NCI-H2196 treated with DMSO at 0.1 percent for 48 hours (cell line): ENCODE data around the gene EML3.
"Not testable (repeated sequence)": the region's sequence is repeated elsewhere in the genome, so short reads cannot be mapped to it uniquely, and the experiment has no call there.

Experiments used
- DNase-seq: peaks from one replicate; lab custom pipeline; 2025; ENCODE audit not compliant: unreplicated experiment; lab: John Stamatoyannopoulos, UW

The EML3 gene, protein sequence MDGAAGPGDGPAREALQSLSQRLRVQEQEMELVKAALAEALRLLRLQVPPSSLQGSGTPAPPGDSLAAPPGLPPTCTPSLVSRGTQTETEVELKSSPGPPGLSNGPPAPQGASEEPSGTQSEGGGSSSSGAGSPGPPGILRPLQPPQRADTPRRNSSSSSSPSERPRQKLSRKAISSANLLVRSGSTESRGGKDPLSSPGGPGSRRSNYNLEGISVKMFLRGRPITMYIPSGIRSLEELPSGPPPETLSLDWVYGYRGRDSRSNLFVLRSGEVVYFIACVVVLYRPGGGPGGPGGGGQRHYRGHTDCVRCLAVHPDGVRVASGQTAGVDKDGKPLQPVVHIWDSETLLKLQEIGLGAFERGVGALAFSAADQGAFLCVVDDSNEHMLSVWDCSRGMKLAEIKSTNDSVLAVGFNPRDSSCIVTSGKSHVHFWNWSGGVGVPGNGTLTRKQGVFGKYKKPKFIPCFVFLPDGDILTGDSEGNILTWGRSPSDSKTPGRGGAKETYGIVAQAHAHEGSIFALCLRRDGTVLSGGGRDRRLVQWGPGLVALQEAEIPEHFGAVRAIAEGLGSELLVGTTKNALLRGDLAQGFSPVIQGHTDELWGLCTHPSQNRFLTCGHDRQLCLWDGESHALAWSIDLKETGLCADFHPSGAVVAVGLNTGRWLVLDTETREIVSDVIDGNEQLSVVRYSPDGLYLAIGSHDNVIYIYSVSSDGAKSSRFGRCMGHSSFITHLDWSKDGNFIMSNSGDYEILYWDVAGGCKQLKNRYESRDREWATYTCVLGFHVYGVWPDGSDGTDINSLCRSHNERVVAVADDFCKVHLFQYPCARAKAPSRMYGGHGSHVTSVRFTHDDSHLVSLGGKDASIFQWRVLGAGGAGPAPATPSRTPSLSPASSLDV

DNA sequence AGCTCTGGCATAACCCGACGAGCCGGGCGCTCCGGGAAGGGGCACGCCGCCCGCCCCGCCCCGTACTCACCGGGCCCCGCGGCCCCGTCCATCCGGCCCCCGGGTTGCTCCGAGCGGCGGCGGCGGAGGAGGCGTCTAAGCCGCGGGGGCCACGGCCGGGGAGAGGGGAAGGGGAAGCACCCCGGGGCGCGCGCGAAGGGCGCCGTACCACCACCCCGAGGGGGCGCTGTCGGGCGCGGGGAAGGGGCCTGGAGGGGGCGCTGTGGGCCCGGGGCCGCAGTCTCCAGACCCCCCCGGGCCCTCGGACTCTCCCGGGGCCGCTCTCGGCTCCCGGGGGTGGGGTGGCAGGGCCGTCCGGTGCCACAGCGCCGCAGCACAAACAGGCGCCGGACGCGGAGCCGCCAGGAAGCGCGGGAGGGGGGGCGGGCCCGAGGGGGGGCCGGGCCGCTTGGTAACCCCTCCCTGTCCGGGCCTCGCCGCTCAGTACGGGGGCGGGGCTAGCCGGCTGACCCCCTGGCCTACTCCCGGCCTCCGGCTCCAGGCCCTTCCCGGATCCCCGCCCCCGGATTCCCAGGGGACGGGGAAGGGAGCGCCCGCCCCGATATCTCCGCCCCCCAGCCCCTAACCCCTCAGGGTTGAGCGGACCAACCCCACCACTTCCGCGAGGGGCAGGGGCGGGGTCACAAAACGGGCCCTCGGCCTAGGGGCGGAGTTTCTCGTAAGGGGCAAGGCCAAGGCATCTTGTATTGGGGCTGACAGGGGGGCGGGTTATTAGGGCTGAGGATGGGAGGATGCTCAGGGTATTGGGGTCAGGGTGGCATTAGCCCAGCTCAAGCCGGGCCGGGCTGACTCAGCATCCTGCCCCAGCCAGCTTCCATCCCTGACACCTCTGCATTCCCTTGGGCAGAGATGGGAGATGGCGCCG, at the start of gene EML3, which contains the start of gene ROM1:
Gene EML3, minus strand, starts transcription at position 410 of the 925 bp plus-strand sequence. Its CDS starts 318 bp downstream, at position 92.
Gene ROM1, plus strand, starts transcription at position 892 of the 925 bp plus-strand sequence. Its CDS starts 25 bp downstream, at position 917.
- peak; percentile 94 for DNase-seq

DNA sequence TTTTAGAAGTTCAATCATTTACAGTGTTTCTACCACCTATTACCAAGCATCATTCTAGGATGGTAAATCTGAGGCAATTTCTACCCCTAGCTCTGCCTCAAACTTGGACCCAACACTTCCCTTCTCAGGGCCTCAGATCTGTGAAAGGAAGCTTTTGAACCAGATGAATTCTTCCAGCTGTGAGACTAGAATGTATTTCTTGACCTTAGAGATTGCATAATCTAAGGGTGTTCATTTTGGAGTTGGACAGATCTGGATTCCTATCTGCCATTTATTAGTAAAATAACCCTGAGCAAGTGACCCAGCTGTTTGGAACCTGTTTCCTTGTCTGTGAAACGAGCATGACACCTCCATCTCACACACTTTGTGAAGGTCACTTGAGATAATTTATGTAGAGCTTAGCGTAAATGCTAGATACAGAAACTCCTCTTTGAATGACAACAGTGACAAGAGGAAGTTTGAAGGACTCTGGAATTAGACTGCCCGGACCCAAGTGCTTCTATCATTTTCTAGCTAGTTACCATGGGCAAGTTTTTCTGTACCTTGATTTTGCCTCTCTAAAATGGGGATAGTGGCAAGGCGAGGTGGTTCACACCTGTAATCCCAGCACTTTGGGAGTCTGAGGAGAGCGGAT, 44.3 kb upstream of the EML3 start:
- DNase-seq: no peak

- no peak for DNase-seq
These were observed 41.7 kb upstream of the EML3 start for GRCh38 chr11:62654297-62654696.

DNA sequence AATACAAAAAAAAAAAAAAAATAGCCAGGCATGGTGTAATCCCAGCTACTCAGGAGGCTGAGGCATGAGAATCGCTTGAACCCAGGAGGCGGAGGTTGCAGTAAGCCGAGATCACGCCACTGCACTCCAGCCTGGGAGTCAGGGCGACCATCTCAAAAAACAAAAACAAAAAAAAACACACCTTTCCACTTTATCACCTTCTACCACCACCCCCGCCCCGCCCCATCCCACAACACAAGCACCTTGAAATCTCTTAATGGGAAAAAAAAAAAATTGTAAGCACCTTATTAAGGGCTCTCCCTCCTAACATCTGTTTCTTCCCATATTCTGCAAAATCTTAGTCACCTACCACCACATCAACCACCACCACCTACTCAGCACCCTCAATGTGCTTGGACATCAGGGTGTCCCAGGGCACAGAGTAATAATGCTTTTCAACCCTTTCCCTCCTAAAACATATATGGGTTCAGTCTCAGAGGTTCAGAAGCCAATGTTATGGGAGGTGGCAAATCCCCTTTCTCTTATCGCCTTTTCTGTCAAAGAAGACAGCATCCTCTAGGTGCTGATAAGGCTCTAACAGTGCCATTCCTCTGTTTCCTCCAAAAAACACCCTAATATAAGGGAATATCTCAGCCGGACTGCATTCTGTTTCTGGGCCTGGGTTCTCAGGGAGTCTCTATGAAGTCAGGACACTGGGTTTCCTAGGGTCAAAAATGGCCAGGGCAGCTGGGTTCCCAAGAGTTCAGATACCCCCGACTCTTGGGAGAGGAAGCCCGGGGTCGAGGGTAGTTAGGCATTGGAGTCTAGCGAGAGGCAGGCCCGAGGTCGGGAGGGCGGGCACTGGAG, 39.8 kb upstream of the EML3 start:
- no peak for DNase-seq

GRCh38 chr11:62650283-62650682, 37.7 kb upstream of the EML3 start:
- not testable (repeated sequence) for DNase-seq

- DNase-seq: no peak
These were observed 36.9 kb upstream of the EML3 start for GRCh38 chr11:62649486-62649885.

- no peak for DNase-seq
These were observed 36.4 kb upstream of the EML3 start for GRCh38 chr11:62648967-62649364.

DNA sequence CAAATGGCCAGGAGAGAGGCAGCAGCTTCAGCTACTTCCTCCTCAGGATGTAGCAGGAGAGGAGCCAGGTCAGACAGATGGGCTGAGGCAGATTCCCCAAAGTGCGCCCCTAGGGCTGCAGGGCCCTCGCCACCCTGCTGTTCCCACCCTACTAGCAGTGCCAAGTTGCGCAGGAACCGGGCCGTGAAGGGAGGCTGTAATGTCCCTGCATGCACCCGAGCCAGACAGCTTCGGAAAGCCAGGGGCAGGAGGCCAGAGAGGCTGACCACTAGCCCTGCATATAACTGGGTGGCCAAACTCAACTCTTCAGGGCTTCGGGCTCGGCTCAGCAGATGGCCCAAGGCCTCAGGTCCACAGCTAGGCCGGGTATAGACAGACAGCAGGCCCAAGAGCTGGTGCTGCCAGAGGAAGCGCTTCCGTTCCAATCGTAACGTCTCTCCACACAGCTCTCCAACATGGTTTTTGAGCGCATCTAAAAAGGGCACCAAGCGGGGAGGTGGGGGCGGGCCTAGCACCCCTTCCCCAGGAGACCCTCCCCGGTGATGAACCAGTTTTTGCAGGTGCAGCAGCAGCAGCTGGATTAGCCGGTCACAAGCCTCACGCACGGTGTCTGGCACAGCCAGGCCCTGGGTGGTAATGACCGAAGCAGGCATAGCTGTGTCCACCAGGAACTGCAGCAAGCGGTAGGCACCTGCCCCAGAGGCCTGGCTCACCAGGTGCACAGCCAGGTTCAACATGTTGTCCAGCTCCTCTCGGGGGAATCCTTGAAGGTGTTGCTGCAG, 35.8 kb upstream of the EML3 start:
- no peak for DNase-seq

DNA sequence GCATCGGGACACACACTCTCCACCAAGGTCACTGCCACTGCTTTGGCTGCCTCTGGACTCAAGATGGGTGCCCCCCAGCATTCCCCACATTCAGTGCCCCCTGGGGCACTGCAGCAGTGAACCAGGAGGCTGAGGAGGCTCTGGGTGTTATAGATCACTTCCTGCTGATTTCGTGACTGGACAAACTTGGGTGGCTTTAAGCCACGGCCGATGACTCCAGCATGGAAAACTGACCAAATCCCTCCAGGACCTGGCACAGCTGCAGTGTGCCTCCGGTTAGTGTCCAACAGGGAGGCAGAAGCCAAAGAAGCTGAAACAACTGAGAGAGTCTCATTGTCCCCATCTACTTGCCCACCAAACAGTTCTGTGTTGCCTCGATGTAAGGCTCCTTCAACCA, 35.0 kb upstream of the EML3 start:
- DNase-seq: no peak

DNA sequence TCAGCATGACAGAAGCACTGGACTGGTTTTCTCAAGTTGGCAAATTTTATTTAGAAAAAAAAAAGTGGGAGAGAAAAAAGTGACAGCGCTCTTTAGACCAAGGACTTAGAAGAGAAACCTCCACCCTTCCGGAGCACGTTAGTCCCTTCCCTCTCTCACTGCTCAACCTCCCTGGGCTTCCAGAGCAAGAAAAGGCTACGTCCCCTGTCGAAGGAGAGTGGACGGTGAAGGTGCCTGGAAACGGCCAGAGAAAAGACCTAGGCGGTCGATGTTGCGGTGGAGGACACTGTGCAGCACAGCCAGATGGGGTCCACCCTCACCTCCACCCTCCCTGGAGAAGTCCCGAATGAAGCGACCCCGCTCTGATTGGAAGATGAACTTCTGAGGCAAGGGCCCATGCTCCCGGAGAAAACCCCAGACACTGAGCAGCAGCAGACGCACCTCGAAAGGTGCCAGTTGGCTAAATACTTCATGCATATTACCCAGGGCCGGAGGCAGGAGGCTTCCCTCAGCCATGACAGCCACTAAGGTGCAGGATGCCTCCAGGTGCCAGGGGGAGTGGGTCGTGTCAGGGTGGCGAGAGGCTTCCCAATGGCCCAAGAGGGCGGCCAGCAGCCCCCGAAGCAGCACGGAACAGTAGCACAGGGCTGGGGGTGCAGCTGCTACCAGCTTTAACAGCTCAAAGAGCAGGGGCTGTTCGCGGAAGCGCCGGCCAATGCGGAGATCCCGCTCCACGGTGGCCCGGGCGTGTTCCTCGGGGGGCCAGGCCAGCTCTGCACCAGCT, 34.4 kb upstream of the EML3 start:
- no peak for DNase-seq

GRCh38 chr11:62645946-62646824, 33.6 kb upstream of the EML3 start, which contains the start of gene GANAB:
TSS of gene GANAB (minus strand) at chr11:62646613. CDS start at chr11:62646599, 14 bp downstream.
- peak; percentile 95 for DNase-seq

DNA sequence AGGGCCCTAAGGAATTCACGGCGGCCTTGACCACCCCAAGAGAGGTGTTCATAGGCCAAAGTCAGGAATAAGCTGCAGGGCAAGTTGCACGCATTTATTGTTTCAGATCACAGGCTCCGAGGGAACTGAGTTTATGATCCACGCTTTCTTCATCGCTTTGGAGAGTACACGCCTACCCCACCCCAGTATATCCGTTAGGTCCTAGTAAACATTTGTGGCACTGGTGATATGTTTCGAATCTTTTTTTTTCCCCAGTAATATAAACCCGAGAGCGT, 33.0 kb upstream of the EML3 start:
- DNase-seq: no peak

DNA sequence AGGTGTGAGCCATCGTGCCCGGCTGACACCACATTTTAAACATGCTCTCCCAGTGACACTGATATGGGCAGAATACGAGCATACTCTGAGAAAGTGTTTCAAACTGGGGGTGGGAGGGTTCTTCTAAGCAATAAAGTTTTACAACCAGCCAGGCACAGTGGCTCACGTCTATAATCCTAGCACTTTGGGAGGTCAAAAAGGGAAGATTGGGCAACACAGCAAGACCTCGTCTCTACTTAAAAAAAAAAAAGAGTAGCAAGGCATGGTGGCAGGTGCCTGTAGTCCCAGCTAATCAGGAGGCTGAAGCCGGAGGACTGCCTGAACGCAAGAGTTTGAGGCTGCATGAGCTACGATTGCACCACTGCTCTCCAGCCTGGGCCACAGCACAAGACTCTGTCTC, 31.6 kb upstream of the EML3 start:
- DNase-seq: no peak

DNA sequence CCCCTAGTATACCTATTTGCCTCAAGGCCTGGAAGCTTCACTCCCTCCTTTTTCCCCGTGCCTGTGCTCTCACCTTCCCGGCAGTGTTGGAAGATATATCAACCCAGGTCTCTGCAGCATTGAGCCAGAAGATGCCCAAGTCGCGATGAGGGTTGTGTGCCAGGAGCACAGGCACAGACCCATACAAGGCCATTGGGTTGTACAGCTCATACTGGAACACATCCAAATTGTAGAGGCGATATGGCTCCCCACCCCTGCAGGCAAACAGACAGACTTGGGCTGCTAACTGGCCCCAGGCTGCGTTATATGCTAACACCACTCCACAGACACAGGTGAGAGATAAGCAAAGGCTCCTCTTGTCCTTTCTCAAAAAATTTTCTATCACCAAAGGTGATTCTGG, 19.9 kb upstream of the EML3 start:
- no peak for DNase-seq

DNA sequence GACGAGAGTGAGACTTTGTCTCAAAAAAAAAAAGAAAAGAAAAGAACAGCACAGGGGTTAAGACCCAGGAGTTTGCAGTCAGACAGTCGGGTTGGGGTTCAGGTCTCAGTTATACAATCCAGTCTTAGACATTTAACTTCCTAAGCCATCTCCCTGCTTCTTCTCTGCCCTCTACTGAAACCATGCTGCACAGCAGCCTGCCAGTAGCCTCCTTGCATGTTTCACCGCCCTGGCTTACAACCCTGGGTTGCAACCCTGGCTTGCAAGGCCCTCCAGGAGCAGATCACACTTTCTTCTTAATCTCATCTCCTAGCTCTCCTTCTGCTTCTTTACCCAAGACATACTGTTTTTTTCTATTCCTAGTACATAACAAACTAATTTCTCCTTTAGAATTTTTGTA, 15.1 kb upstream of the EML3 start:
- no peak for DNase-seq

GRCh38 chr11:62622476-62623089, 10.0 kb upstream of the EML3 start:
- DNase-seq: no peak
